NCI-H69 (cell line): ENCODE data around the gene CCNB3.
A peak's percentile ranks its signal among the peaks of the same experiment; 100 is the strongest.
"Not testable (repeated sequence)": the region's sequence is repeated elsewhere in the genome, so short reads cannot be mapped to it uniquely, and the experiment has no call there.

Experiments used
- DNase-seq: peaks from one replicate; lab custom pipeline; 2025; lab: John Stamatoyannopoulos, UW

The CCNB3 gene

GRCh38 chrX:50204364-50204899 lies at the start of gene CCNB3:
CCNB3 (plus strand) TSS chrX:50204765; CDS start chrX:50285164, 80,399 bp downstream.
- DNase-seq = peak; percentile 68

- no peak for DNase-seq
Measured at GRCh38 chrX:50157545-50158135, 46.9 kb upstream of the CCNB3 start.

GRCh38 chrX:50158593-50158992 lies 46.0 kb upstream of the CCNB3 start:
- DNase-seq = no peak

- no peak for DNase-seq
Measured at GRCh38 chrX:50161127-50161526, 43.4 kb upstream of the CCNB3 start.

GRCh38 chrX:50165727-50166126 lies 38.8 kb upstream of the CCNB3 start:
- no peak for DNase-seq

- DNase-seq = no peak
Measured at GRCh38 chrX:50167366-50167765, 37.2 kb upstream of the CCNB3 start.

GRCh38 chrX:50168241-50168687 lies 36.3 kb upstream of the CCNB3 start:
- no peak for DNase-seq

GRCh38 chrX:50169717-50170116 lies 34.8 kb upstream of the CCNB3 start:
- no peak for DNase-seq

- no peak for DNase-seq
Measured at GRCh38 chrX:50180073-50180940, 24.3 kb upstream of the CCNB3 start.

- DNase-seq = no peak
Measured at GRCh38 chrX:50183891-50184290, 20.7 kb upstream of the CCNB3 start.

GRCh38 chrX:50188859-50189600 lies 15.5 kb upstream of the CCNB3 start:
- no peak for DNase-seq

GRCh38 chrX:50198348-50198747 lies 6.2 kb upstream of the CCNB3 start:
- no peak for DNase-seq

GRCh38 chrX:50200907-50201306 lies 3.7 kb upstream of the CCNB3 start, which contains the start of gene AKAP4:
AKAP4 (minus strand) TSS chrX:50201007; CDS start chrX:50200889, 118 bp downstream.
- no peak for DNase-seq

- no peak for DNase-seq
Measured at GRCh38 chrX:50202539-50202938, 2.0 kb upstream of the CCNB3 start.

GRCh38 chrX:50206753-50207152 lies 2.2 kb downstream of the CCNB3 start:
- no peak for DNase-seq

GRCh38 chrX:50211510-50211909 lies 6.9 kb downstream of the CCNB3 start:
- peak; percentile 12 for DNase-seq

GRCh38 chrX:50281253-50281652 lies 76.7 kb downstream of the CCNB3 start:
- DNase-seq = no peak

- no peak for DNase-seq
Measured at GRCh38 chrX:50327235-50327634, 122.7 kb downstream of the CCNB3 start.

- not testable (repeated sequence) for DNase-seq
Measured at GRCh38 chrX:50332668-50333067, 128.1 kb downstream of the CCNB3 start.

GRCh38 chrX:50333308-50333707 lies 128.7 kb downstream of the CCNB3 start:
- no peak for DNase-seq

GRCh38 chrX:50343917-50344316 lies 139.4 kb downstream of the CCNB3 start:
- DNase-seq = no peak

GRCh38 chrX:50372966-50373365 lies 168.4 kb downstream of the CCNB3 start:
- no peak for DNase-seq
